GM23338 (cell line): Measurements from ENCODE around the gene ARID1B. TPM values are rescaled to one million over a fixed set of nuclear protein-coding genes. Genes with fewer than 3 reads are reported as not detected.

ENCODE experiments used
- ATAC-seq: fragments of 200-7000 bp; cut with Tn5 transposase; 3 replicates; pipeline ENCODE4 v1.9.1; 2020
- DNase-seq: peaks from one replicate; pipeline ENCODE4 v3.0.0-alpha.2; 2015; ENCODE audit warnings: low spot score
- H2AFZ ChIP-seq: fragments of 200-600 bp; sonication (generic); 2 replicates; pipeline ENCODE4 v1.8.0; 2016; ENCODE audit warnings: antibody characterized with exemption, mild to moderate bottlenecking, moderate library complexity
- H3F3A ChIP-seq: fragments of 200-600 bp; sonication (generic); replicated peaks from 2 replicates; pipeline ENCODE4 v1.8.0; 2017; ENCODE audit warnings: antibody characterized with exemption, mixed run types, low read depth
- H3K27ac ChIP-seq: fragments of 200-600 bp; sonication (generic); 2 replicates; pipeline ENCODE4 v1.6.1; 2016; ENCODE audit warnings: low read depth
- H3K27me3 ChIP-seq: fragments of 200-600 bp; sonication (generic); 2 replicates; pipeline ENCODE4 v1.8.0; 2016; ENCODE audit warnings: mild to moderate bottlenecking, mixed run types, moderate library complexity; ENCODE audit not compliant: insufficient read depth
- H3K36me3 ChIP-seq: fragments of 200-600 bp; sonication (generic); 2 replicates; pipeline ENCODE4 v1.8.0; 2016; ENCODE audit warnings: mild to moderate bottlenecking; ENCODE audit not compliant: insufficient read depth
- H3K4me1 ChIP-seq: fragments of 200-600 bp; sonication (generic); 2 replicates; pipeline ENCODE4 v1.8.0; 2016; ENCODE audit warnings: mild to moderate bottlenecking, moderate library complexity; ENCODE audit not compliant: insufficient read depth
- H3K4me2 ChIP-seq: fragments of 200-600 bp; sonication (generic); 2 replicates; pipeline ENCODE4 v1.7.1; 2017; ENCODE audit warnings: mixed run types
- H3K4me3 ChIP-seq: fragments of 200-600 bp; sonication (generic); 2 replicates; pipeline ENCODE4 v1.6.1; 2016; ENCODE audit warnings: mixed run types
- H3K79me2 ChIP-seq: fragments of 200-600 bp; sonication (generic); replicated peaks from 2 replicates; pipeline ENCODE4 v1.8.0; 2017; ENCODE audit warnings: mild to moderate bottlenecking; ENCODE audit not compliant: insufficient read depth
- H3K9me2 ChIP-seq: fragments of 200-600 bp; sonication (generic); 2 replicates; pipeline ENCODE4 v1.8.0; 2017; ENCODE audit not compliant: insufficient read depth
- H4K20me1 ChIP-seq: fragments of 200-600 bp; sonication (generic); replicated peaks from 2 replicates; pipeline ENCODE4 v1.8.0; 2017; ENCODE audit warnings: mild to moderate bottlenecking; ENCODE audit not compliant: insufficient read depth
- H3K27ac Mint-ChIP-seq: 2 replicates; pipeline ENCODE4 v1.8.0; 2020; ENCODE audit warnings: inconsistent platforms, mild to moderate bottlenecking, moderate library complexity, mixed read lengths
- H3K27me3 Mint-ChIP-seq: 3 replicates; pipeline ENCODE4 v1.8.0; 2022; ENCODE audit warnings: low read depth, mild to moderate bottlenecking, moderate library complexity, mixed read lengths, inconsistent platforms; ENCODE audit not compliant: insufficient read depth, poor library complexity
- H3K36me3 Mint-ChIP-seq: 3 replicates; pipeline ENCODE4 v1.8.0; 2021; ENCODE audit warnings: low read depth, mild to moderate bottlenecking, inconsistent platforms, moderate library complexity, mixed read lengths
- H3K4me1 Mint-ChIP-seq: 3 replicates; pipeline ENCODE4 v1.8.0; 2020; ENCODE audit warnings: mild to moderate bottlenecking, inconsistent platforms, mixed read lengths
- H3K4me3 Mint-ChIP-seq: 3 replicates; pipeline ENCODE4 v1.8.0; 2021; ENCODE audit warnings: moderate library complexity, mild to moderate bottlenecking, inconsistent platforms, mixed read lengths
- H3K9me3 Mint-ChIP-seq: 3 replicates; pipeline ENCODE4 v1.8.0; 2020; ENCODE audit warnings: moderate library complexity, mild to moderate bottlenecking, inconsistent platforms, mixed read lengths
- CREB1 ChIP-seq: fragments of 250-450 bp; sonication (Bioruptor Pico); IDR thresholded peaks from 2 replicates; pipeline ENCODE4 v1.5.0; 2020; ENCODE audit warnings: low read depth, mild to moderate bottlenecking, moderate library complexity
- EZH2 ChIP-seq: fragments of 200-600 bp; sonication (generic); IDR thresholded peaks from one replicate; pipeline ENCODE4 v1.8.0; 2017; ENCODE audit warnings: antibody characterized with exemption, mild to moderate bottlenecking, low read depth; ENCODE audit not compliant: unreplicated experiment
- JUNB ChIP-seq: IDR thresholded peaks from one replicate; pipeline ENCODE4 v1.6.1; 2016; ENCODE audit warnings: antibody characterized with exemption; ENCODE audit not compliant: unreplicated experiment
- STAT1 ChIP-seq: IDR thresholded peaks from one replicate; pipeline ENCODE4 v1.6.1; 2016; ENCODE audit warnings: antibody characterized with exemption; ENCODE audit not compliant: unreplicated experiment
- ZNF114 ChIP-seq: fragments of 250-450 bp; sonication (Bioruptor Pico); IDR thresholded peaks from 2 replicates; pipeline ENCODE4 v1.5.0; 2020; ENCODE audit warnings: mild to moderate bottlenecking, moderate library complexity
- polyA plus RNA-seq: library from polyadenylated mRNA; unstranded; fragments of >200 nt; fragmentation: Nextera tagmentation; extraction: Ambion mirVana; gene quantifications from 2 replicates; pipeline ENCODE4 v1.2.1, GENCODE V29; 2016
- total RNA-seq: library from RNA; depleted of rRNA; stranded (reverse); fragments of >200 nt; shearing (Covaris generic); gene quantifications from 2 replicates; pipeline ENCODE4 v1.2.3, GENCODE V29; 2014
- TF ChIP-seq, protein P1 (sequence below): IDR thresholded peaks from 2 replicates; pipeline ENCODE4 v1.6.1; 2016; ENCODE audit warnings: antibody characterized with exemption
- TF ChIP-seq, protein P2 (sequence below), 2 experiments: fragments of 200-600 bp in 1 of 2; sonication (generic) in 1 of 2; conservative IDR thresholded peaks; 2 replicates each; pipeline versions ENCODE4 v1.5.1 to v1.6.1; 2016 to 2017; ENCODE audit warnings: antibody characterized with exemption in 2 of 2, low read depth in 2 of 2, mild to moderate bottlenecking in 2 of 2, moderate library complexity in 1 of 2
- TF ChIP-seq, protein P3 (sequence below): fragments of 250-450 bp; sonication (Bioruptor Pico); IDR thresholded peaks from 2 replicates; pipeline ENCODE4 v1.5.0; 2020; ENCODE audit warnings: mild to moderate bottlenecking, moderate library complexity

Gene ARID1B
- total and polyA plus RNA-seq, 2 experiments from 2014 or later, result 59.3 to 72.2 TPM

- H3K9me3 Mint-ChIP-seq, result no peaks in the 10 kb centered on the region
- TF ChIP-seq, protein P1, sequence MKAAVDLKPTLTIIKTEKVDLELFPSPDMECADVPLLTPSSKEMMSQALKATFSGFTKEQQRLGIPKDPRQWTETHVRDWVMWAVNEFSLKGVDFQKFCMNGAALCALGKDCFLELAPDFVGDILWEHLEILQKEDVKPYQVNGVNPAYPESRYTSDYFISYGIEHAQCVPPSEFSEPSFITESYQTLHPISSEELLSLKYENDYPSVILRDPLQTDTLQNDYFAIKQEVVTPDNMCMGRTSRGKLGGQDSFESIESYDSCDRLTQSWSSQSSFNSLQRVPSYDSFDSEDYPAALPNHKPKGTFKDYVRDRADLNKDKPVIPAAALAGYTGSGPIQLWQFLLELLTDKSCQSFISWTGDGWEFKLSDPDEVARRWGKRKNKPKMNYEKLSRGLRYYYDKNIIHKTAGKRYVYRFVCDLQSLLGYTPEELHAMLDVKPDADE, result no peak
- H3K27ac ChIP-seq, result no peak overlapping the region
- H3K27ac Mint-ChIP-seq, result no peak overlapping the region
- DNase-seq (no peak), ATAC-seq (peak; percentile 52)
- H3K27me3 Mint-ChIP-seq, result peaks cover 2% of the 10 kb centered on the region
- no peak overlapping the region for H3K4me3 Mint-ChIP-seq
- H3K36me3 Mint-ChIP-seq, result peaks cover 5% of the 10 kb centered on the region
- no peaks in the 10 kb centered on the region for H4K20me1 ChIP-seq
- H2AFZ ChIP-seq, result no peak overlapping the region
- H3K79me2 ChIP-seq, result no peaks in the 10 kb centered on the region
- H3K9me2 ChIP-seq, result peaks cover 2% of the 10 kb centered on the region; the same call in 1 of the 2 replicates
- H3K27me3 ChIP-seq, result no peaks in the 10 kb centered on the region
- H3K4me3 ChIP-seq, result no peak overlapping the region
- H3K4me2 ChIP-seq, result no peak overlapping the region
- H3K4me1 ChIP-seq, result no peaks in the 10 kb centered on the region
- 0 out of 2 replicates have a peak, but pooled peaks cover 3% of the 10 kb centered on the region for H3K36me3 ChIP-seq
- no peaks in the 10 kb centered on the region for H3F3A ChIP-seq
- H3K4me1 Mint-ChIP-seq, result no peaks in the 10 kb centered on the region
Observed at GRCh38 chr6:157211603-157212455, 434.7 kb downstream of the ARID1B start.

- H4K20me1 ChIP-seq, result no peaks in the 10 kb centered on the region
- no peaks in the 10 kb centered on the region for H3K36me3 Mint-ChIP-seq
- no peaks in the 10 kb centered on the region for H3K27me3 Mint-ChIP-seq
- no peaks in the 10 kb centered on the region for H3K27me3 ChIP-seq
- ATAC-seq (no peak), DNase-seq (no peak)
- H3K27ac Mint-ChIP-seq, result no peak overlapping the region
- H2AFZ ChIP-seq, result no peak overlapping the region
- H3K27ac ChIP-seq, result no peak overlapping the region
- H3K4me1 Mint-ChIP-seq, result no peaks in the 10 kb centered on the region
- no peak overlapping the region for H3K4me2 ChIP-seq
- no peak overlapping the region for H3K4me3 Mint-ChIP-seq
- peaks cover 2% of the 10 kb centered on the region; the same call in 1 of the 2 replicates for H3K9me2 ChIP-seq
- no peaks in the 10 kb centered on the region for H3K36me3 ChIP-seq
- no peaks in the 10 kb centered on the region for H3K9me3 Mint-ChIP-seq
- no peaks in the 10 kb centered on the region for H3K79me2 ChIP-seq
- H3K4me3 ChIP-seq, result no peak overlapping the region
- H3F3A ChIP-seq, result no peaks in the 10 kb centered on the region
- H3K4me1 ChIP-seq, result no peaks in the 10 kb centered on the region
- TF ChIP-seq, protein P2, sequence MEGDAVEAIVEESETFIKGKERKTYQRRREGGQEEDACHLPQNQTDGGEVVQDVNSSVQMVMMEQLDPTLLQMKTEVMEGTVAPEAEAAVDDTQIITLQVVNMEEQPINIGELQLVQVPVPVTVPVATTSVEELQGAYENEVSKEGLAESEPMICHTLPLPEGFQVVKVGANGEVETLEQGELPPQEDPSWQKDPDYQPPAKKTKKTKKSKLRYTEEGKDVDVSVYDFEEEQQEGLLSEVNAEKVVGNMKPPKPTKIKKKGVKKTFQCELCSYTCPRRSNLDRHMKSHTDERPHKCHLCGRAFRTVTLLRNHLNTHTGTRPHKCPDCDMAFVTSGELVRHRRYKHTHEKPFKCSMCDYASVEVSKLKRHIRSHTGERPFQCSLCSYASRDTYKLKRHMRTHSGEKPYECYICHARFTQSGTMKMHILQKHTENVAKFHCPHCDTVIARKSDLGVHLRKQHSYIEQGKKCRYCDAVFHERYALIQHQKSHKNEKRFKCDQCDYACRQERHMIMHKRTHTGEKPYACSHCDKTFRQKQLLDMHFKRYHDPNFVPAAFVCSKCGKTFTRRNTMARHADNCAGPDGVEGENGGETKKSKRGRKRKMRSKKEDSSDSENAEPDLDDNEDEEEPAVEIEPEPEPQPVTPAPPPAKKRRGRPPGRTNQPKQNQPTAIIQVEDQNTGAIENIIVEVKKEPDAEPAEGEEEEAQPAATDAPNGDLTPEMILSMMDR (conservative IDR thresholded peaks at IDR 0.05; ENCODE audit: low read depth in 2 of 2), result no peak
- TF ChIP-seq EZH2, result no peak
- TF ChIP-seq CREB1 (CRISPR knock-in tag), result no peak
- TF ChIP-seq STAT1, result no peak
- no peak for TF ChIP-seq JUNB
- TF ChIP-seq ZNF114 (CRISPR knock-in tag), result no peak
- TF ChIP-seq, protein P1, result no peak
- TF ChIP-seq, protein P3, sequence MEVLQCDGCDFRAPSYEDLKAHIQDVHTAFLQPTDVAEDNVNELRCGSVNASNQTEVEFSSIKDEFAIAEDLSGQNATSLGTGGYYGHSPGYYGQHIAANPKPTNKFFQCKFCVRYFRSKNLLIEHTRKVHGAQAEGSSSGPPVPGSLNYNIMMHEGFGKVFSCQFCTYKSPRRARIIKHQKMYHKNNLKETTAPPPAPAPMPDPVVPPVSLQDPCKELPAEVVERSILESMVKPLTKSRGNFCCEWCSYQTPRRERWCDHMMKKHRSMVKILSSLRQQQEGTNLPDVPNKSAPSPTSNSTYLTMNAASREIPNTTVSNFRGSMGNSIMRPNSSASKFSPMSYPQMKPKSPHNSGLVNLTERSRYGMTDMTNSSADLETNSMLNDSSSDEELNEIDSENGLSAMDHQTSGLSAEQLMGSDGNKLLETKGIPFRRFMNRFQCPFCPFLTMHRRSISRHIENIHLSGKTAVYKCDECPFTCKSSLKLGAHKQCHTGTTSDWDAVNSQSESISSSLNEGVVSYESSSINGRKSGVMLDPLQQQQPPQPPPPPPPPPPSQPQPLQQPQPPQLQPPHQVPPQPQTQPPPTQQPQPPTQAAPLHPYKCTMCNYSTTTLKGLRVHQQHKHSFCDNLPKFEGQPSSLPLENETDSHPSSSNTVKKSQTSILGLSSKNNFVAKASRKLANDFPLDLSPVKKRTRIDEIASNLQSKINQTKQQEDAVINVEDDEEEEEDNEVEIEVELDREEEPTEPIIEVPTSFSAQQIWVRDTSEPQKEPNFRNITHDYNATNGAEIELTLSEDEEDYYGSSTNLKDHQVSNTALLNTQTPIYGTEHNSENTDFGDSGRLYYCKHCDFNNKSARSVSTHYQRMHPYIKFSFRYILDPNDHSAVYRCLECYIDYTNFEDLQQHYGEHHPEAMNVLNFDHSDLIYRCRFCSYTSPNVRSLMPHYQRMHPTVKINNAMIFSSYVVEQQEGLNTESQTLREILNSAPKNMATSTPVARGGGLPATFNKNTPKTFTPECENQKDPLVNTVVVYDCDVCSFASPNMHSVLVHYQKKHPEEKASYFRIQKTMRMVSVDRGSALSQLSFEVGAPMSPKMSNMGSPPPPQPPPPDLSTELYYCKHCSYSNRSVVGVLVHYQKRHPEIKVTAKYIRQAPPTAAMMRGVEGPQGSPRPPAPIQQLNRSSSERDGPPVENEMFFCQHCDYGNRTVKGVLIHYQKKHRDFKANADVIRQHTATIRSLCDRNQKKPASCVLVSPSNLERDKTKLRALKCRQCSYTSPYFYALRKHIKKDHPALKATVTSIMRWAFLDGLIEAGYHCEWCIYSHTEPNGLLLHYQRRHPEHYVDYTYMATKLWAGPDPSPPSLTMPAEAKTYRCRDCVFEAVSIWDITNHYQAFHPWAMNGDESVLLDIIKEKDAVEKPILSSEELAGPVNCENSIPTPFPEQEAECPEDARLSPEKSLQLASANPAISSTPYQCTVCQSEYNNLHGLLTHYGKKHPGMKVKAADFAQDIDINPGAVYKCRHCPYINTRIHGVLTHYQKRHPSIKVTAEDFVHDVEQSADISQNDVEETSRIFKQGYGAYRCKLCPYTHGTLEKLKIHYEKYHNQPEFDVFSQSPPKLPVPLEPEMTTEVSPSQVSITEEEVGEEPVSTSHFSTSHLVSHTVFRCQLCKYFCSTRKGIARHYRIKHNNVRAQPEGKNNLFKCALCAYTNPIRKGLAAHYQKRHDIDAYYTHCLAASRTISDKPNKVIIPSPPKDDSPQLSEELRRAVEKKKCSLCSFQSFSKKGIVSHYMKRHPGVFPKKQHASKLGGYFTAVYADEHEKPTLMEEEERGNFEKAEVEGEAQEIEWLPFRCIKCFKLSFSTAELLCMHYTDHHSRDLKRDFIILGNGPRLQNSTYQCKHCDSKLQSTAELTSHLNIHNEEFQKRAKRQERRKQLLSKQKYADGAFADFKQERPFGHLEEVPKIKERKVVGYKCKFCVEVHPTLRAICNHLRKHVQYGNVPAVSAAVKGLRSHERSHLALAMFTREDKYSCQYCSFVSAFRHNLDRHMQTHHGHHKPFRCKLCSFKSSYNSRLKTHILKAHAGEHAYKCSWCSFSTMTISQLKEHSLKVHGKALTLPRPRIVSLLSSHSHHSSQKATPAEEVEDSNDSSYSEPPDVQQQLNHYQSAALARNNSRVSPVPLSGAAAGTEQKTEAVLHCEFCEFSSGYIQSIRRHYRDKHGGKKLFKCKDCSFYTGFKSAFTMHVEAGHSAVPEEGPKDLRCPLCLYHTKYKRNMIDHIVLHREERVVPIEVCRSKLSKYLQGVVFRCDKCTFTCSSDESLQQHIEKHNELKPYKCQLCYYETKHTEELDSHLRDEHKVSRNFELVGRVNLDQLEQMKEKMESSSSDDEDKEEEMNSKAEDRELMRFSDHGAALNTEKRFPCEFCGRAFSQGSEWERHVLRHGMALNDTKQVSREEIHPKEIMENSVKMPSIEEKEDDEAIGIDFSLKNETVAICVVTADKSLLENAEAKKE (CRISPR knock-in tag), result no peak
Observed at GRCh38 chr6:157213426-157213825, 436.2 kb downstream of the ARID1B start.
